ENCODE measurements around the gene BRK1. TPM values are rescaled to one million over a fixed set of nuclear protein-coding genes. Genes with fewer than 3 reads are reported as not detected.

The BRK1 gene
- total RNA-seq, 4 donors from 2014 or later, result 68.2 to 86.8 (median 69.3) TPM

DNA sequence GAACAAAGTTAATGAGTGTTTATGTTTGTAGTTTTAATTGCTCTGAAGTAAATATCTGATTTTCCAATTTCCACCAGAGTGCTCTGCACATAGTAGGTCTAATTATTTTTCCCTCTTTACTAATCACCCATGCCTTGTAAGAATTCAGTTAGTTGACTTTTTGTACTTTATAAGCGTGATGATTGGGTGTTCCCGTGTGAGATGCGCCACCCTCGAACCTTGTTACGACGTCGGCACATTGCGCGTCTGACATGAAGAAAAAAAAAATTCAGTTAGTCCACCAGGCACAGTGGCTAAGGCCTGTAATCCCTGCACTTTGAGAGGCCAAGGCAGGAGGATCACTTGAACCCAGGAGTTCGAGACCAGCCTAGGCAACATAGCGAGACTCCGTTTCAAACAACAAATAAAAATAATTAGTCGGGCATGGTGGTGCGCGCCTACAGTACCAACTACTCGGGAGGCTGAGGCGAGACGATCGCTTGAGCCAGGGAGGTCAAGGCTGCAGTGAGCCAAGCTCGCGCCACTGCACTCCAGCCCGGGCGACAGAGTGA, 25.6 kb downstream of the BRK1 start:
- no peak for DNase-seq
- intact Hi-C loops (cut with DNase I; ENCODE audit: low total_unique reads), result loop anchor here (1.0 to 10.0 kb wide), 2 partner anchors 26 to 206 kb away; partner anchors contain the start of genes BRK1 and CRELD1
- no peak for ATAC-seq
- TF ChIP-seq, protein P1, sequence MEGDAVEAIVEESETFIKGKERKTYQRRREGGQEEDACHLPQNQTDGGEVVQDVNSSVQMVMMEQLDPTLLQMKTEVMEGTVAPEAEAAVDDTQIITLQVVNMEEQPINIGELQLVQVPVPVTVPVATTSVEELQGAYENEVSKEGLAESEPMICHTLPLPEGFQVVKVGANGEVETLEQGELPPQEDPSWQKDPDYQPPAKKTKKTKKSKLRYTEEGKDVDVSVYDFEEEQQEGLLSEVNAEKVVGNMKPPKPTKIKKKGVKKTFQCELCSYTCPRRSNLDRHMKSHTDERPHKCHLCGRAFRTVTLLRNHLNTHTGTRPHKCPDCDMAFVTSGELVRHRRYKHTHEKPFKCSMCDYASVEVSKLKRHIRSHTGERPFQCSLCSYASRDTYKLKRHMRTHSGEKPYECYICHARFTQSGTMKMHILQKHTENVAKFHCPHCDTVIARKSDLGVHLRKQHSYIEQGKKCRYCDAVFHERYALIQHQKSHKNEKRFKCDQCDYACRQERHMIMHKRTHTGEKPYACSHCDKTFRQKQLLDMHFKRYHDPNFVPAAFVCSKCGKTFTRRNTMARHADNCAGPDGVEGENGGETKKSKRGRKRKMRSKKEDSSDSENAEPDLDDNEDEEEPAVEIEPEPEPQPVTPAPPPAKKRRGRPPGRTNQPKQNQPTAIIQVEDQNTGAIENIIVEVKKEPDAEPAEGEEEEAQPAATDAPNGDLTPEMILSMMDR (IDR thresholded peaks at IDR 0.05 in 4 of 5, conservative IDR thresholded peaks at IDR 0.05 in 1 of 5), result no peak
- no peak for TF ChIP-seq POLR2A (IDR thresholded peaks at IDR 0.05)
- Histone ChIP-seq H3K4me3 (peak overlapping the region; percentile 75 to 86 (median 81)), H3K36me3 (no peaks in the 10 kb centered on the region), H3K27me3 (no peaks in the 10 kb centered on the region), H3K27ac (peak overlapping the region; percentile 89 to 93 (median 92)), H3K9me3 (no peaks in the 10 kb centered on the region), H3K4me1 (peaks cover 22 to 30% of the 10 kb centered on the region in 2 donors)
- in situ Hi-C loops (cut with MboI; ENCODE audit: low sequenced_read_pairs in 4 of 4), result no loop called here

DNA sequence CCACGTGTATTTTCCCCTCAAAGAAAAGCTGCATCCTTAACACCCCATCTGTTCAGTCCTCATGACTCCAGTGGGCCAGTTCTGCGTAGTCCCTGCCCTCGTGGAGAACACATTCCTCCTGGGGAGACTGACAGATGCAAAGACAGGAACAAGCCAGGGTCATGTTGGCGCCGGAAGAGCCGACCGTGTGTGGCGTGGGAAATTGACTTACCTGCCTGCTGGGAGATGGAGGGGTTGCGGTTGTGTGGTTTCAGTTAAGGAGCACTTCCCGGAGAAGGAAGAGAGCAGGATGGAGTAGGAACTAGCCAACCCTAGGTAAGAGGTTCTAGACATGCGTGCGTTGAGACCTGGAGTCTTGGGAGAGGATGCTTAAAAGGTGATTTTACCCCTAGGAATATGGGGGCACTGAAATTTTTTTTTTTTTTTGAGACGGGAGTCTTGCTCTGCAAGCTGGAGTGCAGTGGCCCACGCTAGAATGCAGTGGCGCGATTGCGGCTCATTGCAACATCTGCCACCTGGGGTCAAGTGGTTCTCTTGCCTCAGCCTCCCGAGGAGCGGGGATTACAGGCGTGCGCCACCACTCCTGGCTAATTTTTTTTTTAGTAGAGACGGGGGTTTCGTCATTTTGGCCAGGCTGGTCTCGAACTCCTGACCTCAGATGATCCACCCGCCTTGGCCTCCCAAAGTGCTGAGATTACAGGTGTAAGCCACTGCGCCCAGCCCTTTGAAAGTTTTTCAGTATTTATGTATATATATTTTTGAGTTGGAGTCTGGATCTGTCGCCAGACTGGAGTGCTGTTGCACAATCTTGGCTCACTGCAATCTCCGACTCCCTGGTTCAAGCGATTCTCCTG, 27.5 kb downstream of the BRK1 start:
- intact Hi-C loops (cut with DNase I; ENCODE audit: low total_unique reads), result loop anchor here (2.0 to 10.0 kb wide), 2 partner anchors 22 to 208 kb away; partner anchors contain the start of genes CRELD1 and IRAK2
- DNase-seq (peak in 1 of 2 donors; percentile 22), ATAC-seq (no peak)
- H3K4me1 ChIP-seq, result peaks cover 22 to 36% of the 10 kb centered on the region in 2 donors
- peak overlapping the region; percentile 89 to 93 (median 92) for H3K27ac ChIP-seq
- peaks cover 0 to 10% of the 10 kb centered on the region in 2 donors for H3K36me3 ChIP-seq
- H3K4me3 ChIP-seq, result peak overlapping the region; percentile 75 to 86 (median 81)
- in situ Hi-C loops (cut with MboI; ENCODE audit: low sequenced_read_pairs in 4 of 4), result no loop called here
- TF ChIP-seq POLR2A (IDR thresholded peaks at IDR 0.05), result no peak
- TF ChIP-seq, protein P1 (IDR thresholded peaks at IDR 0.05 in 4 of 5, conservative IDR thresholded peaks at IDR 0.05 in 1 of 5), result no peak
- no peaks in the 10 kb centered on the region for H3K27me3 ChIP-seq
- H3K9me3 ChIP-seq, result no peaks in the 10 kb centered on the region

DNA sequence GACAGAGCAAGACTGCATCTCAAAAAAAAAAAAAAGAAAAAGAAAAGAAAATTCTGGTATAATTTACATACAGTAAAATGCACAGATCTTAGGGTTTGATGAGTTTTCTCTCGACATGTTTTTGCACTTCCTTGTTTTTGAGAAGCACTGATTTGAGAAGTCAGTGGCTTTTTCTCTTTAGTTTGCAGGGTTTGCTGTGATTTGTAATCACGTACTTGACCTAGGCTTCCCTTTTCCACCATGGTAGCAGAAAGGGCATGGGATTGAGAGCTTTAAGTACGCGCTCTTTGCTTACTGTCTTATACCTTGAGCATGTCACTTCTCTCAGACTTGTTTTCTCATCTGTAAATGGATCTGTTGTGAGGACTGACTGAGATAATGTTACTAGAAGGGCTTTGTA, 30.2 kb downstream of the BRK1 start:
- Histone ChIP-seq H3K27me3 (no peaks in the 10 kb centered on the region), H3K4me1 (peaks cover 22 to 36% of the 10 kb centered on the region in 2 donors), H3K9me3 (no peaks in the 10 kb centered on the region), H3K27ac (no peak overlapping the region), H3K4me3 (no peak overlapping the region), H3K36me3 (peaks cover 0 to 27% of the 10 kb centered on the region in 2 donors)
- TF ChIP-seq POLR2A (IDR thresholded peaks at IDR 0.05), result no peak
- TF ChIP-seq, protein P1 (IDR thresholded peaks at IDR 0.05 in 4 of 5, conservative IDR thresholded peaks at IDR 0.05 in 1 of 5), result no peak
- intact Hi-C loops (cut with DNase I; ENCODE audit: low total_unique reads) (loop anchor here (10.0 kb wide), 1 partner anchor 211 kb away; the partner anchor contains the start of gene CRELD1), in situ Hi-C loops (cut with MboI; ENCODE audit: low sequenced_read_pairs in 4 of 4) (no loop called here)
- ATAC-seq (no peak), DNase-seq (no peak)

DNA sequence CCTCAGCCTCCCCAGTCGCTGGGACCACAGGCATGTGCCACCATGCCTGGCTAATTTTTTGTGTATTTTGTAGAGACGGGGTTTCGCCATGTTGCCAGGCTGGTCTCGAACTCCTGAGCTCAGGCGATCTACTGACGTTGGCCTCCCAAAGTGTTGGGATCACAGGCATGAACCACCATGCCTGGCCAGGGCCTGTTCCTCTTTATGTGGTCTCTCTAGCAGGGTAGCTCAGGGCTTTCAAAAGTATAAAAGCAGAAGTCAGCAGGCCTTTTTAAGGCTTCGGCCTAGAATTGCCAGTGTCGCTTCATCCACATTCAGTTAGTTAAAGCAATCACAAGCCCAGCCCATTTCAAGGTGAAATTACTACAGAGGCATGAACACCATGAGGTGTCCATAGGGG, 33.8 kb downstream of the BRK1 start:
- Histone ChIP-seq H3K27me3 (no peaks in the 10 kb centered on the region), H3K4me3 (no peak overlapping the region), H3K4me1 (peaks cover 3 to 19% of the 10 kb centered on the region in 2 donors), H3K27ac (no peak overlapping the region), H3K9me3 (no peaks in the 10 kb centered on the region), H3K36me3 (peaks cover 0 to 59% of the 10 kb centered on the region in 2 donors)
- intact Hi-C loops (cut with DNase I; ENCODE audit: low total_unique reads) (loop anchor here (10.0 kb wide), 1 partner anchor 214 kb away; the partner anchor contains the start of gene CRELD1), in situ Hi-C loops (cut with MboI; ENCODE audit: low sequenced_read_pairs in 4 of 4) (no loop called here)
- DNase-seq (no peak), ATAC-seq (no peak)
- TF ChIP-seq, protein P1 (IDR thresholded peaks at IDR 0.05 in 4 of 5, conservative IDR thresholded peaks at IDR 0.05 in 1 of 5), result no peak
- no peak for TF ChIP-seq POLR2A (IDR thresholded peaks at IDR 0.05)
